OCI-LY7 (cell line): Measurements from ENCODE around the gene SPINDOC.
"Not testable (repeated sequence)": the region's sequence is repeated elsewhere in the genome, so short reads cannot be mapped to it uniquely, and the experiment has no call there.

Source experiments
- CTCF ChIP-seq: fragments of 200-600 bp; sonication (generic); conservative IDR thresholded peaks from 2 replicates; pipeline ENCODE4 v1.5.1; 2014; ENCODE audit warnings: mild to moderate bottlenecking, antibody characterized with exemption, low read length, moderate library complexity, mixed read lengths
- EZH2phosphoT487 ChIP-seq: fragments of 200-600 bp; sonication (generic); IDR thresholded peaks from 2 replicates; pipeline ENCODE4 v1.6.1; 2018; ENCODE audit warnings: low read depth, borderline replicate concordance, mild to moderate bottlenecking, mixed run types, antibody characterized with exemption, low read length, moderate library complexity, mixed read lengths

- not testable (repeated sequence) for TF ChIP-seq CTCF, EZH2phosphoT487
Observed at GRCh38 chr11:63863620-63864019, 50.4 kb downstream of the SPINDOC start.
